Stimulated activated effector memory CD8-positive, alpha-beta T cell treated with anti-CD3 and anti-CD28 coated beads, Interleukin-12 subunit alpha, Interleukin-12 subunit beta, amount 100 ng/mL, for 72 hours (primary cell): Measurements from ENCODE around the gene GPR150.

Experiments
- ATAC-seq: fragments of 150-1000 bp; cut with Tn5 transposase; 2 replicates; pipeline ENCODE4 v1.10.0; 2021
- DNase-seq, 2 donors: peaks; one replicate each; pipeline ENCODE4 v3.0.0; 2021 to 2022; ENCODE audit warnings: low spot score in 2 of 2
- H3K27ac Mint-ChIP-seq: one replicate; pipeline ENCODE4 v1.8.0; 2022; ENCODE audit warnings: mild to moderate bottlenecking, mixed read lengths
- H3K36me3 Mint-ChIP-seq: one replicate; pipeline ENCODE4 v1.8.0; 2022; ENCODE audit warnings: mild to moderate bottlenecking, mixed read lengths
- H3K4me1 Mint-ChIP-seq: one replicate; pipeline ENCODE4 v1.8.0; 2022; ENCODE audit warnings: mixed read lengths
- H3K4me3 Mint-ChIP-seq: one replicate; pipeline ENCODE4 v1.8.0; 2022; ENCODE audit warnings: mild to moderate bottlenecking, mixed read lengths
- H3K9me3 Mint-ChIP-seq: one replicate; pipeline ENCODE4 v1.8.0; 2022; ENCODE audit warnings: mixed read lengths

GPR150 gene

GRCh38 chr5:95620030-95620869 is at the start of gene GPR150:
TSS of gene GPR150 (plus strand) at chr5:95620087. CDS start at chr5:95620276, 189 bp downstream.
- H3K4me3 Mint-ChIP-seq = peak within 1 kb of the TSS; percentile 80
- no peaks in the 10 kb centered on the region for H3K36me3 Mint-ChIP-seq
- H3K9me3 Mint-ChIP-seq = no peaks in the 10 kb centered on the region
- DNase-seq (peak; percentile 43 to 76), ATAC-seq (peak; percentile 87)
- H3K27ac Mint-ChIP-seq = peak within 1 kb of the TSS; percentile 79
- peaks cover 39% of the 10 kb centered on the region for H3K4me1 Mint-ChIP-seq

- ATAC-seq (no peak), DNase-seq (no peak)
- Mint-ChIP-seq H3K9me3 (no peaks in the 10 kb centered on the region), H3K36me3 (peaks cover 16% of the 10 kb centered on the region), H3K4me1 (no peaks in the 10 kb centered on the region), H3K4me3 (no peak overlapping the region), H3K27ac (no peak overlapping the region)
Observed at GRCh38 chr5:95572016-95572415, 47.9 kb upstream of the GPR150 start.

- no peak overlapping the region for H3K4me3 Mint-ChIP-seq
- H3K9me3 Mint-ChIP-seq = no peaks in the 10 kb centered on the region
- DNase-seq = no peak
- H3K27ac Mint-ChIP-seq = no peak overlapping the region
- peaks cover 6% of the 10 kb centered on the region for H3K36me3 Mint-ChIP-seq
- H3K4me1 Mint-ChIP-seq = no peaks in the 10 kb centered on the region
- ATAC-seq = no peak
Observed at GRCh38 chr5:95581576-95581975, 38.3 kb upstream of the GPR150 start.

GRCh38 chr5:95583992-95584391 is 35.9 kb upstream of the GPR150 start:
- ATAC-seq = no peak
- no peak for DNase-seq
- Mint-ChIP-seq H3K9me3 (no peaks in the 10 kb centered on the region), H3K36me3 (peaks cover 6% of the 10 kb centered on the region), H3K4me1 (no peaks in the 10 kb centered on the region), H3K27ac (no peak overlapping the region), H3K4me3 (no peak overlapping the region)

- Mint-ChIP-seq H3K36me3 (no peaks in the 10 kb centered on the region), H3K4me1 (peaks cover 23% of the 10 kb centered on the region), H3K9me3 (no peaks in the 10 kb centered on the region), H3K4me3 (peak overlapping the region; percentile 36), H3K27ac (peak overlapping the region; percentile 84)
- peak; percentile 11 for ATAC-seq
- no peak for DNase-seq
Observed at GRCh38 chr5:95590880-95591279, 29.0 kb upstream of the GPR150 start.

- Mint-ChIP-seq H3K9me3 (no peaks in the 10 kb centered on the region), H3K36me3 (no peaks in the 10 kb centered on the region), H3K4me3 (peak overlapping the region; percentile 36), H3K4me1 (peaks cover 23% of the 10 kb centered on the region), H3K27ac (peak overlapping the region; percentile 84)
- DNase-seq (no peak), ATAC-seq (peak; percentile 99)
Observed at GRCh38 chr5:95591490-95591901, 28.4 kb upstream of the GPR150 start.

GRCh38 chr5:95595289-95595931 is 24.5 kb upstream of the GPR150 start:
- H3K9me3 Mint-ChIP-seq = no peaks in the 10 kb centered on the region
- H3K27ac Mint-ChIP-seq = no peak overlapping the region
- no peak for ATAC-seq
- no peak overlapping the region for H3K4me3 Mint-ChIP-seq
- no peaks in the 10 kb centered on the region for H3K36me3 Mint-ChIP-seq
- DNase-seq = no peak
- H3K4me1 Mint-ChIP-seq = peaks cover 17% of the 10 kb centered on the region

GRCh38 chr5:95599252-95599651 is 20.6 kb upstream of the GPR150 start:
- H3K4me1 Mint-ChIP-seq = no peaks in the 10 kb centered on the region
- no peak for DNase-seq

GRCh38 chr5:95600557-95600956 is 19.3 kb upstream of the GPR150 start:
- no peak for DNase-seq
- Mint-ChIP-seq H3K27ac (no peak overlapping the region), H3K36me3 (peaks cover 13% of the 10 kb centered on the region), H3K9me3 (no peaks in the 10 kb centered on the region), H3K4me1 (no peaks in the 10 kb centered on the region), H3K4me3 (no peak overlapping the region)
- no peak for ATAC-seq

More at GRCh38 chr5:95599252-95599651, 20.6 kb upstream of the GPR150 start:
- H3K27ac Mint-ChIP-seq = peak overlapping the region; percentile 2
- ATAC-seq = no peak
- no peak overlapping the region for H3K4me3 Mint-ChIP-seq
- no peaks in the 10 kb centered on the region for H3K9me3 Mint-ChIP-seq
- peaks cover 9% of the 10 kb centered on the region for H3K36me3 Mint-ChIP-seq

GRCh38 chr5:95605786-95606185 is 14.1 kb upstream of the GPR150 start:
- no peak overlapping the region for H3K4me3 Mint-ChIP-seq
- ATAC-seq (no peak), DNase-seq (no peak)
- H3K36me3 Mint-ChIP-seq = peaks cover 13% of the 10 kb centered on the region
- H3K4me1 Mint-ChIP-seq = no peaks in the 10 kb centered on the region
- no peak overlapping the region for H3K27ac Mint-ChIP-seq
- H3K9me3 Mint-ChIP-seq = no peaks in the 10 kb centered on the region

GRCh38 chr5:95606419-95606818 is 13.5 kb upstream of the GPR150 start:
- ATAC-seq (no peak), DNase-seq (no peak)
- Mint-ChIP-seq H3K4me3 (no peak overlapping the region), H3K27ac (no peak overlapping the region), H3K36me3 (peaks cover 13% of the 10 kb centered on the region), H3K9me3 (no peaks in the 10 kb centered on the region), H3K4me1 (no peaks in the 10 kb centered on the region)

- no peak for DNase-seq
- H3K36me3 Mint-ChIP-seq = no peaks in the 10 kb centered on the region
- ATAC-seq = no peak
- H3K27ac Mint-ChIP-seq = no peak overlapping the region
- H3K4me3 Mint-ChIP-seq = no peak overlapping the region
- peaks cover 6% of the 10 kb centered on the region for H3K9me3 Mint-ChIP-seq
- H3K4me1 Mint-ChIP-seq = peaks cover 19% of the 10 kb centered on the region
Observed at GRCh38 chr5:95609711-95610110, 10.2 kb upstream of the GPR150 start.

GRCh38 chr5:95610546-95610945 is 9.3 kb upstream of the GPR150 start:
- no peak for ATAC-seq
- Mint-ChIP-seq H3K4me3 (no peak overlapping the region), H3K4me1 (peaks cover 27% of the 10 kb centered on the region), H3K9me3 (peaks cover 6% of the 10 kb centered on the region), H3K36me3 (no peaks in the 10 kb centered on the region), H3K27ac (no peak overlapping the region)
- DNase-seq = no peak

- H3K27ac Mint-ChIP-seq = no peak overlapping the region
- DNase-seq (no peak), ATAC-seq (no peak)
- peaks cover 31% of the 10 kb centered on the region for H3K4me1 Mint-ChIP-seq
- no peak overlapping the region for H3K4me3 Mint-ChIP-seq
- peaks cover 6% of the 10 kb centered on the region for H3K9me3 Mint-ChIP-seq
- H3K36me3 Mint-ChIP-seq = no peaks in the 10 kb centered on the region
Observed at GRCh38 chr5:95611396-95611795, 8.5 kb upstream of the GPR150 start.

- Mint-ChIP-seq H3K36me3 (no peaks in the 10 kb centered on the region), H3K9me3 (peaks cover 6% of the 10 kb centered on the region), H3K4me1 (peaks cover 41% of the 10 kb centered on the region), H3K27ac (peak overlapping the region; percentile 1), H3K4me3 (no peak overlapping the region)
- DNase-seq (no peak), ATAC-seq (no peak)
Observed at GRCh38 chr5:95613514-95613913, 6.4 kb upstream of the GPR150 start.

GRCh38 chr5:95615164-95615467 is 4.8 kb upstream of the GPR150 start:
- no peaks in the 10 kb centered on the region for H3K36me3 Mint-ChIP-seq
- H3K4me3 Mint-ChIP-seq = no peak overlapping the region
- H3K27ac Mint-ChIP-seq = peak overlapping the region; percentile 17
- ATAC-seq (peak; percentile 70), DNase-seq (no peak)
- peaks cover 6% of the 10 kb centered on the region for H3K9me3 Mint-ChIP-seq
- H3K4me1 Mint-ChIP-seq = peaks cover 55% of the 10 kb centered on the region
